OCI-LY1 (cell line): ENCODE measurements around the gene NR2F1-AS1.

Experiments used
- H2AFZ ChIP-seq: fragments of 200-600 bp; sonication (generic), shearing (Covaris generic); 2 replicates; pipeline ENCODE4 v1.6.0; 2014; ENCODE audit warnings: antibody characterized with exemption, mild to moderate bottlenecking, low read length
- H3F3A ChIP-seq: fragments of 200-600 bp; sonication (generic), shearing (Covaris generic); 2 replicates; pipeline ENCODE4 v1.6.0; 2014; ENCODE audit warnings: mild to moderate bottlenecking, antibody characterized with exemption, low read length, moderate library complexity; ENCODE audit not compliant: insufficient read depth
- H3K27ac ChIP-seq: fragments of 200-600 bp; sonication (generic); 2 replicates; pipeline ENCODE4 v1.5.1; 2014; ENCODE audit warnings: low read length, mixed run types, mild to moderate bottlenecking, low read depth; ENCODE audit not compliant: poor library complexity, severe bottlenecking
- H3K27me3 ChIP-seq: fragments of 200-600 bp; sonication (generic); 2 replicates; pipeline ENCODE4 v1.6.0; 2014; ENCODE audit warnings: antibody characterized with exemption, mild to moderate bottlenecking, low read length, moderate library complexity; ENCODE audit not compliant: insufficient read depth
- H3K36me3 ChIP-seq: fragments of 200-600 bp; sonication (generic); 2 replicates; pipeline ENCODE4 v1.6.1; 2014; ENCODE audit warnings: mild to moderate bottlenecking, antibody characterized with exemption, low read length, moderate library complexity, mixed read lengths; ENCODE audit not compliant: insufficient read depth
- H3K4me1 ChIP-seq: fragments of 200-600 bp; sonication (generic); 2 replicates; pipeline ENCODE4 v1.5.1; 2014; ENCODE audit warnings: mild to moderate bottlenecking, low read length, moderate library complexity; ENCODE audit not compliant: insufficient read depth, severe bottlenecking
- H3K4me2 ChIP-seq: fragments of 200-600 bp; sonication (generic), shearing (Covaris generic); 2 replicates; pipeline ENCODE4 v1.6.1; 2014; ENCODE audit warnings: low read length
- H3K4me3 ChIP-seq: fragments of 200-600 bp; sonication (generic); 2 replicates; pipeline ENCODE4 v1.5.1; 2014; ENCODE audit warnings: low read length, low read depth, mild to moderate bottlenecking, mixed read lengths; ENCODE audit not compliant: poor library complexity, severe bottlenecking
- H3K79me2 ChIP-seq: fragments of 200-600 bp; shearing (Covaris generic); 2 replicates; pipeline ENCODE4 v1.6.1; 2016; ENCODE audit warnings: mixed run types, low read length, mixed read lengths; ENCODE audit not compliant: insufficient read depth
- H3K9ac ChIP-seq: fragments of 200-600 bp; sonication (generic), shearing (Covaris generic); 2 replicates; pipeline ENCODE4 v1.6.1; 2014; ENCODE audit warnings: mild to moderate bottlenecking, low read length, mixed read lengths
- H3K9me2 ChIP-seq: fragments of 200-600 bp; sonication (generic), shearing (Covaris generic); 2 replicates; pipeline ENCODE4 v1.6.1; 2014; ENCODE audit warnings: low read depth, mild to moderate bottlenecking, low read length, mixed read lengths
- H3K9me3 ChIP-seq: fragments of 200-600 bp; shearing (Covaris generic); 2 replicates; pipeline ENCODE4 v1.6.1; 2014; ENCODE audit warnings: low read length, mixed read lengths
- H4K20me1 ChIP-seq: fragments of 200-600 bp; sonication (generic), shearing (Covaris generic); 2 replicates; pipeline ENCODE4 v1.6.0; 2016; ENCODE audit warnings: mild to moderate bottlenecking, low read length; ENCODE audit not compliant: insufficient read depth
- EZH2 ChIP-seq: fragments of 200-600 bp; sonication (generic), shearing (Covaris generic); IDR thresholded peaks from 2 replicates; pipeline ENCODE4 v1.8.0; 2017; ENCODE audit warnings: borderline replicate concordance, mixed run types, mild to moderate bottlenecking, antibody characterized with exemption, low read length, moderate library complexity, mixed read lengths
- TF ChIP-seq, protein P1 (sequence below): fragments of 200-600 bp; sonication (generic), shearing (Covaris generic); IDR thresholded peaks from 2 replicates; pipeline ENCODE4 v1.5.1; 2017; ENCODE audit warnings: mild to moderate bottlenecking, antibody characterized with exemption, low read length, moderate library complexity, mixed read lengths

NR2F1-AS1 gene

DNA sequence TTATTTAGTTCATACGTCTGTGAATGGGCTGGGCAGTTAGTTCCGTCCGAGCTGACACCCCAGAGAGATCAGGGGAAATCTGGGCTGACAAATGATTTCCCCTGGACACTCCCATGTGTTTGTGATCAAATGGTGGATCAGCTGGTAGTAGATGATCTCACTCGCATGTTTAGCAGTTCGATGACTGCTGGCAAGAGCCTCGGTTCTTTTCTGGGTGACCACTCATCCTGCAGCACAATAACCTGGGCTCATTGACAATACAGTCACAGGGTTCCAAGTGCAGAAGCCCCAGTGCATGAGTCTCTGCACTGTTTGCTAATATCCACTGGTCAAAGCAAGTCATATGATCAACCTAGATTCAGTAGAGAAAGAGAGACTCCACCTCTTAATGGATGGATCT is 155.9 kb downstream of the NR2F1-AS1 start:
- H3K27me3 ChIP-seq, result no peaks in the 10 kb centered on the region
- H3K4me2 ChIP-seq, result no peak overlapping the region
- H3K4me3 ChIP-seq, result no peak overlapping the region
- TF ChIP-seq, protein P1, sequence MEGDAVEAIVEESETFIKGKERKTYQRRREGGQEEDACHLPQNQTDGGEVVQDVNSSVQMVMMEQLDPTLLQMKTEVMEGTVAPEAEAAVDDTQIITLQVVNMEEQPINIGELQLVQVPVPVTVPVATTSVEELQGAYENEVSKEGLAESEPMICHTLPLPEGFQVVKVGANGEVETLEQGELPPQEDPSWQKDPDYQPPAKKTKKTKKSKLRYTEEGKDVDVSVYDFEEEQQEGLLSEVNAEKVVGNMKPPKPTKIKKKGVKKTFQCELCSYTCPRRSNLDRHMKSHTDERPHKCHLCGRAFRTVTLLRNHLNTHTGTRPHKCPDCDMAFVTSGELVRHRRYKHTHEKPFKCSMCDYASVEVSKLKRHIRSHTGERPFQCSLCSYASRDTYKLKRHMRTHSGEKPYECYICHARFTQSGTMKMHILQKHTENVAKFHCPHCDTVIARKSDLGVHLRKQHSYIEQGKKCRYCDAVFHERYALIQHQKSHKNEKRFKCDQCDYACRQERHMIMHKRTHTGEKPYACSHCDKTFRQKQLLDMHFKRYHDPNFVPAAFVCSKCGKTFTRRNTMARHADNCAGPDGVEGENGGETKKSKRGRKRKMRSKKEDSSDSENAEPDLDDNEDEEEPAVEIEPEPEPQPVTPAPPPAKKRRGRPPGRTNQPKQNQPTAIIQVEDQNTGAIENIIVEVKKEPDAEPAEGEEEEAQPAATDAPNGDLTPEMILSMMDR, result no peak
- TF ChIP-seq EZH2, result no peak
- no peaks in the 10 kb centered on the region for H3F3A ChIP-seq
- no peaks in the 10 kb centered on the region for H3K4me1 ChIP-seq
- no peaks in the 10 kb centered on the region for H3K36me3 ChIP-seq
- no peak overlapping the region for H3K9ac ChIP-seq
- H3K79me2 ChIP-seq, result no peaks in the 10 kb centered on the region
- no peak overlapping the region for H3K27ac ChIP-seq
- H3K9me2 ChIP-seq, result no peaks in the 10 kb centered on the region
- no peaks in the 10 kb centered on the region for H3K9me3 ChIP-seq
- H4K20me1 ChIP-seq, result no peaks in the 10 kb centered on the region
- H2AFZ ChIP-seq, result no peak overlapping the region

DNA sequence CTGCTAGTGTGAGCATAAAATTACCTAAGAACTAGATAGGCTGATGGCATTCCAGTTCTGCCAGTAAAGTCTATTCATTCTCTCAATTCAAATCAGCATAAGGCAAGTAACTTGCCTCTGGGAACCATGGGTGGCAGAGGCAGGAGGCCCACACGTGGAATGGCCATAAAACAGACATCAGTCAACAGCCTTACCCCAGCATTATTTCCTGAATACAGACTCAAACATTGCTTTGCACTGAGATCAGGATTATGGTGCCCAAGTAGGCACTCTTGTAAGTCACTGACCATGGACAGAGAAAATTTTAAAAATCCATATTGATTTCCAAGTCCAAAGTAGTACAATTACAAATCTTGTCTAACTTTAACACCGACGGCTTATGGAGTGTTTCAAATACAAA is 157.7 kb downstream of the NR2F1-AS1 start:
- Histone ChIP-seq H2AFZ (no peak overlapping the region), H3K27ac (no peak overlapping the region)
- TF ChIP-seq, protein P1, result no peak
- no peak for TF ChIP-seq EZH2

GRCh38 chr5:93422652-93423280 is 158.3 kb downstream of the NR2F1-AS1 start:
- H3K27ac ChIP-seq, result no peak overlapping the region
- H3F3A ChIP-seq, result no peaks in the 10 kb centered on the region
- H4K20me1 ChIP-seq, result no peaks in the 10 kb centered on the region
- no peak overlapping the region for H3K4me2 ChIP-seq
- no peak overlapping the region for H2AFZ ChIP-seq
- no peaks in the 10 kb centered on the region for H3K36me3 ChIP-seq
- H3K9ac ChIP-seq, result no peak overlapping the region
- H3K9me2 ChIP-seq, result no peaks in the 10 kb centered on the region
- H3K27me3 ChIP-seq, result no peaks in the 10 kb centered on the region
- H3K79me2 ChIP-seq, result no peaks in the 10 kb centered on the region
- H3K4me3 ChIP-seq, result no peak overlapping the region
- no peak for TF ChIP-seq EZH2
- TF ChIP-seq, protein P1, result no peak
- H3K4me1 ChIP-seq, result no peaks in the 10 kb centered on the region
- H3K9me3 ChIP-seq, result no peaks in the 10 kb centered on the region

More for the DNA sequence above, 157.7 kb downstream of the NR2F1-AS1 start:
- Histone ChIP-seq H3K4me1 (no peaks in the 10 kb centered on the region), H4K20me1 (no peaks in the 10 kb centered on the region), H3K9me2 (no peaks in the 10 kb centered on the region), H3K9me3 (no peaks in the 10 kb centered on the region), H3F3A (no peaks in the 10 kb centered on the region), H3K4me3 (no peak overlapping the region), H3K4me2 (no peak overlapping the region), H3K36me3 (no peaks in the 10 kb centered on the region), H3K79me2 (no peaks in the 10 kb centered on the region), H3K27me3 (no peaks in the 10 kb centered on the region), H3K9ac (no peak overlapping the region)
